Right lobe of liver (tissue), 4 donors: ENCODE data around the gene PIK3C2B.

Source experiments
- CTCF ChIP-seq, 4 donors: fragments of 200-600 bp in 3 of 4; fragments of 450-650 bp in 1 of 4; IDR thresholded peaks; one replicate each; pipeline versions ENCODE4 v1.5.1 to v1.8.0; 2016 to 2022; ENCODE audit warnings: antibody characterized with exemption in 4 of 4, mild to moderate bottlenecking in 2 of 4
- POLR2A ChIP-seq: fragments of 450-650 bp; IDR thresholded peaks from one replicate; pipeline ENCODE4 v1.6.1; 2017; ENCODE audit warnings: antibody characterized with exemption, mild to moderate bottlenecking
- donor health status: DM: no; HTN: no; CAD: no.
- donor health status: DM: no; HTN: no; CAD: no.
- donor health status: DM: no; HTN: yes; CAD: no.

GRCh38 chr1:204451352-204452124, 43.1 kb downstream of the PIK3C2B start:
- TF ChIP-seq CTCF (IDR thresholded peaks at IDR 0.05) = no peak
- no peak for TF ChIP-seq POLR2A
